ENCODE results near the gene SLC22A5. TPM values are rescaled to one million over a fixed set of nuclear protein-coding genes. Genes with fewer than 3 reads are reported as not detected.

SLC22A5 gene
- total RNA-seq, 3 donors from 2014 or later (not counting 1 experiment from before 2014, with no cell fraction given) = 1.6 to 5.0 (median 3.9) TPM

- no peak overlapping the region for H3K4me3 Mint-ChIP-seq
- ATAC-seq (no peak), DNase-seq (peak in 1 of 2 donors; percentile 3)
- H3K27ac ChIP-seq (ENCODE audit: low read length) = no peak overlapping the region
- WGBS (ENCODE audit: insufficient coverage) = 80% methylated on average over 3 of the region's 3 CpGs
- no peak overlapping the region for H3K27ac Mint-ChIP-seq
- H3K4me1 ChIP-seq (ENCODE audit: control insufficient read depth, insufficient read depth, low read length) = no peaks in the 10 kb centered on the region
- no peaks in the 10 kb centered on the region for H3K27me3 ChIP-seq (ENCODE audit: control insufficient read depth, insufficient read depth, low read length)
- H3K36me3 Mint-ChIP-seq = no peaks in the 10 kb centered on the region
- H3K36me3 ChIP-seq (ENCODE audit: control insufficient read depth, insufficient read depth, low read length) = no peaks in the 10 kb centered on the region
- H3K4me3 ChIP-seq (ENCODE audit: low read length) = no peak overlapping the region
- no peak for TF ChIP-seq CTCF (IDR thresholded peaks at IDR 0.05)
- no peaks in the 10 kb centered on the region for H3K9me3 Mint-ChIP-seq
- H3K4me1 Mint-ChIP-seq = no peaks in the 10 kb centered on the region
- H3K9me3 ChIP-seq (ENCODE audit: control insufficient read depth, insufficient read depth, low read length) = no peaks in the 10 kb centered on the region
- peaks cover 11 to 12% of the 10 kb centered on the region in 2 donors for H3K27me3 Mint-ChIP-seq (ENCODE audit: low read depth in 2 of 2)
- intact Hi-C loops (cut with micrococcal nuclease) = no loop called here
Measured at GRCh38 chr5:132334812-132335211, 34.7 kb upstream of the SLC22A5 start.

- H3K4me1 ChIP-seq (ENCODE audit: control insufficient read depth, insufficient read depth, low read length) = no peaks in the 10 kb centered on the region
- H3K9me3 ChIP-seq (ENCODE audit: control insufficient read depth, insufficient read depth, low read length) = no peaks in the 10 kb centered on the region
- peaks cover 11 to 13% of the 10 kb centered on the region in 2 donors for H3K27me3 Mint-ChIP-seq (ENCODE audit: low read depth in 2 of 2)
- no peaks in the 10 kb centered on the region for H3K27me3 ChIP-seq (ENCODE audit: control insufficient read depth, insufficient read depth, low read length)
- ATAC-seq (no peak), DNase-seq (no peak)
- no peaks in the 10 kb centered on the region for H3K9me3 Mint-ChIP-seq
- H3K4me3 ChIP-seq (ENCODE audit: low read length) = no peak overlapping the region
- intact Hi-C loops (cut with micrococcal nuclease) = no loop called here
- H3K36me3 Mint-ChIP-seq = no peaks in the 10 kb centered on the region
- no peaks in the 10 kb centered on the region for H3K36me3 ChIP-seq (ENCODE audit: control insufficient read depth, insufficient read depth, low read length)
- no peak overlapping the region for H3K4me3 Mint-ChIP-seq
- no peak for TF ChIP-seq CTCF (IDR thresholded peaks at IDR 0.05)
- no peak overlapping the region for H3K27ac Mint-ChIP-seq
- H3K4me1 Mint-ChIP-seq = no peaks in the 10 kb centered on the region
- no peak overlapping the region for H3K27ac ChIP-seq (ENCODE audit: low read length)
Measured at GRCh38 chr5:132335402-132335801, 34.1 kb upstream of the SLC22A5 start.

- intact Hi-C loops (cut with micrococcal nuclease) = no loop called here
- DNase-seq = no peak
- H3K36me3 ChIP-seq (ENCODE audit: control insufficient read depth, insufficient read depth, low read length) = no peaks in the 10 kb centered on the region
- H3K27me3 ChIP-seq (ENCODE audit: control insufficient read depth, insufficient read depth, low read length) = no peaks in the 10 kb centered on the region
- no peaks in the 10 kb centered on the region for H3K9me3 ChIP-seq (ENCODE audit: control insufficient read depth, insufficient read depth, low read length)
- H3K27ac ChIP-seq (ENCODE audit: low read length) = no peak overlapping the region
- no peak overlapping the region for H3K27ac Mint-ChIP-seq
- no peaks in the 10 kb centered on the region for H3K4me1 ChIP-seq (ENCODE audit: control insufficient read depth, insufficient read depth, low read length)
- H3K27me3 Mint-ChIP-seq (ENCODE audit: low read depth in 2 of 2) = peaks cover 5 to 13% of the 10 kb centered on the region in 2 donors
- ATAC-seq = no peak
- TF ChIP-seq CTCF (IDR thresholded peaks at IDR 0.05) = no peak
- no peaks in the 10 kb centered on the region for H3K9me3 Mint-ChIP-seq
- H3K4me3 ChIP-seq (ENCODE audit: low read length) = no peak overlapping the region
- no peaks in the 10 kb centered on the region for H3K36me3 Mint-ChIP-seq
- no peaks in the 10 kb centered on the region for H3K4me1 Mint-ChIP-seq
- H3K4me3 Mint-ChIP-seq = no peak overlapping the region
Measured at GRCh38 chr5:132339502-132339901, 30.0 kb upstream of the SLC22A5 start.

- H3K4me3 ChIP-seq (ENCODE audit: low read length) = no peak overlapping the region
- H3K4me1 ChIP-seq (ENCODE audit: control insufficient read depth, insufficient read depth, low read length) = no peaks in the 10 kb centered on the region
- no peak overlapping the region for H3K27ac Mint-ChIP-seq
- TF ChIP-seq CTCF (IDR thresholded peaks at IDR 0.05) = no peak
- no peak overlapping the region for H3K27ac ChIP-seq (ENCODE audit: low read length)
- DNase-seq (no peak), ATAC-seq (no peak)
- no peaks in the 10 kb centered on the region for H3K36me3 Mint-ChIP-seq
- 71% methylated on average over 4 of the region's 5 CpGs for WGBS (ENCODE audit: insufficient coverage)
- no peaks in the 10 kb centered on the region for H3K36me3 ChIP-seq (ENCODE audit: control insufficient read depth, insufficient read depth, low read length)
- intact Hi-C loops (cut with micrococcal nuclease) = no loop called here
- no peaks in the 10 kb centered on the region for H3K9me3 ChIP-seq (ENCODE audit: control insufficient read depth, insufficient read depth, low read length)
- H3K9me3 Mint-ChIP-seq = no peaks in the 10 kb centered on the region
- H3K4me3 Mint-ChIP-seq = no peak overlapping the region
- no peaks in the 10 kb centered on the region for H3K4me1 Mint-ChIP-seq
- H3K27me3 ChIP-seq (ENCODE audit: control insufficient read depth, insufficient read depth, low read length) = no peaks in the 10 kb centered on the region
- H3K27me3 Mint-ChIP-seq (ENCODE audit: low read depth in 2 of 2) = peaks cover 6 to 7% of the 10 kb centered on the region in 2 donors
Measured at GRCh38 chr5:132342291-132343180, 27.0 kb upstream of the SLC22A5 start.
